Astrocyte of the cerebellum (primary cell): ENCODE measurements around the gene TCF7L2.

Experiments
- DNase-seq: peaks from one replicate; pipeline ENCODE4 v3.0.0-alpha.2; 2011; ENCODE audit warnings: low read depth
- H3K4me3 ChIP-seq: 2 replicates; pipeline ENCODE4 v1.5.1; 2011; ENCODE audit warnings: mild to moderate bottlenecking, low read depth, low read length, moderate library complexity
- CTCF ChIP-seq: IDR thresholded peaks from 2 replicates; pipeline ENCODE4 v1.5.1; 2012; ENCODE audit warnings: low read length, low read depth, moderate library complexity, mild to moderate bottlenecking; ENCODE audit errors: missing control alignments
- in situ Hi-C: cut with HindIII; loops from 2 replicates; pipeline ENCODE4 v1.10.0; 2017; ENCODE audit warnings: low sequenced_read_pairs

TCF7L2 gene

GRCh38 chr10:113021268-113022040 lies 71.4 kb downstream of the TCF7L2 start:
- H3K4me3 ChIP-seq = no peak overlapping the region
- in situ Hi-C loops = no loop called here
- no peak for TF ChIP-seq CTCF
- no peak for DNase-seq

GRCh38 chr10:113022265-113022664 lies 72.2 kb downstream of the TCF7L2 start:
- no peak for DNase-seq
- in situ Hi-C loops = no loop called here
- H3K4me3 ChIP-seq = no peak overlapping the region

GRCh38 chr10:113023017-113023416 lies 73.0 kb downstream of the TCF7L2 start:
- in situ Hi-C loops = no loop called here
- TF ChIP-seq CTCF = no peak

More at GRCh38 chr10:113022265-113022664, 72.2 kb downstream of the TCF7L2 start:
- TF ChIP-seq CTCF = no peak

GRCh38 chr10:113024930-113025329 lies 74.9 kb downstream of the TCF7L2 start:
- H3K4me3 ChIP-seq = no peak overlapping the region
- no peak for TF ChIP-seq CTCF
- no peak for DNase-seq
- in situ Hi-C loops = no loop called here

More at GRCh38 chr10:113023017-113023416, 73.0 kb downstream of the TCF7L2 start:
- H3K4me3 ChIP-seq = no peak overlapping the region
- no peak for DNase-seq

- in situ Hi-C loops = no loop called here
- no peak for DNase-seq
- no peak for TF ChIP-seq CTCF
- H3K4me3 ChIP-seq = no peak overlapping the region
Observed at GRCh38 chr10:113025487-113025886, 75.4 kb downstream of the TCF7L2 start.

GRCh38 chr10:113026679-113027078 lies 76.6 kb downstream of the TCF7L2 start:
- in situ Hi-C loops = no loop called here
- TF ChIP-seq CTCF = no peak
- peak; percentile 98 for DNase-seq
- H3K4me3 ChIP-seq = no peak overlapping the region
